ENCODE results near the gene NHSL2.
"Not testable (repeated sequence)": the region's sequence is repeated elsewhere in the genome, so short reads cannot be mapped to it uniquely, and the experiment has no call there.

Gene NHSL2

GRCh38 chrX:71910643-71910985 lies at the start of gene NHSL2:
NHSL2 (plus strand) TSS chrX:71910845.
- no peak for DNase-seq

- DNase-seq, result no peak
Observed at GRCh38 chrX:71867680-71868079, 43.0 kb upstream of the NHSL2 start.

GRCh38 chrX:71869566-71869965 lies 41.1 kb upstream of the NHSL2 start:
- not testable (repeated sequence) for DNase-seq

GRCh38 chrX:71870208-71871098 lies 40.2 kb upstream of the NHSL2 start:
- DNase-seq, result no peak

GRCh38 chrX:71871367-71871766 lies 39.3 kb upstream of the NHSL2 start:
- DNase-seq, result no peak

- DNase-seq, result no peak
Observed at GRCh38 chrX:71872542-71873458, 37.8 kb upstream of the NHSL2 start.

GRCh38 chrX:71873459-71873833 lies 37.2 kb upstream of the NHSL2 start:
- no peak for DNase-seq

- DNase-seq, result not testable (repeated sequence)
Observed at GRCh38 chrX:71876841-71877240, 33.8 kb upstream of the NHSL2 start.

GRCh38 chrX:71885099-71885498 lies 25.5 kb upstream of the NHSL2 start:
- DNase-seq, result no peak

- no peak for DNase-seq
Observed at GRCh38 chrX:71895607-71896006, 15.0 kb upstream of the NHSL2 start.

- no peak for DNase-seq
Observed at GRCh38 chrX:71906144-71906543, 4.5 kb upstream of the NHSL2 start.

- no peak for DNase-seq
Observed at GRCh38 chrX:71908387-71908786, 2.3 kb upstream of the NHSL2 start.

- no peak for DNase-seq
Observed at GRCh38 chrX:71909956-71910355, 689 bp upstream of the NHSL2 start.

GRCh38 chrX:71910986-71911730 lies 513 bp downstream of the NHSL2 start:
- no peak for DNase-seq

GRCh38 chrX:71911731-71912050 lies 1.0 kb downstream of the NHSL2 start:
- no peak for DNase-seq

GRCh38 chrX:71912156-71912555 lies 1.5 kb downstream of the NHSL2 start:
- no peak for DNase-seq

- no peak for DNase-seq
Observed at GRCh38 chrX:71913156-71913950, 2.7 kb downstream of the NHSL2 start.

GRCh38 chrX:71917621-71918343 lies 7.1 kb downstream of the NHSL2 start:
- DNase-seq, result no peak

GRCh38 chrX:71919431-71919830 lies 8.8 kb downstream of the NHSL2 start:
- no peak for DNase-seq

GRCh38 chrX:71919886-71920285 lies 9.2 kb downstream of the NHSL2 start:
- DNase-seq, result no peak

- DNase-seq, result no peak
Observed at GRCh38 chrX:71922686-71923085, 12.0 kb downstream of the NHSL2 start.

- no peak for DNase-seq
Observed at GRCh38 chrX:71923516-71923915, 12.9 kb downstream of the NHSL2 start.

Data from bone marrow (tissue), 2 donors.